H1 (cell line): ENCODE data around the gene CNTN5. TPM values are rescaled to one million over a fixed set of nuclear protein-coding genes. Genes with fewer than 3 reads are reported as not detected.

Experiments used
- CTCF ChIA-PET: fragments of 300-600 bp; sonication (Branson Sonifier 250); formaldehyde crosslinking; loops from one replicate; lab custom pipeline; 2021; ENCODE audit not compliant: partially characterized antibody; lab: Charles Lee
- POLR2A ChIA-PET: fragments of 300-600 bp; sonication (Branson Sonifier 250); formaldehyde crosslinking; loops from one replicate; lab custom pipeline; 2021; ENCODE audit warnings: inconsistent platforms; ENCODE audit not compliant: partially characterized antibody; lab: Charles Lee
- DNase-seq, 2 experiments: peaks; one replicate each; pipeline versions ENCODE4 v3.0.0 to v3.0.0-alpha.2; 2010 to 2022; ENCODE audit warnings: low spot score in 2 of 2, low read depth in 1 of 2, mixed read lengths in 1 of 2
- FAIRE-seq: peaks from 2 replicates; lab custom pipeline; 2011; peaks lifted over from hg19 to GRCh38; lab: Jason Lieb, UNC
- H2AFZ ChIP-seq: 2 replicates; pipeline ENCODE4 v1.8.1; 2012; ENCODE audit warnings: low read length, inconsistent platforms
- H2AK5ac ChIP-seq: 2 replicates; pipeline ENCODE4 v1.6.1; 2013; ENCODE audit warnings: low read depth, low read length
- H2BK120ac ChIP-seq: replicated peaks from 2 replicates; pipeline ENCODE3; 2013; ENCODE audit warnings: low read depth, low read length, inconsistent platforms
- H2BK12ac ChIP-seq: 2 replicates; pipeline ENCODE4 v1.6.1; 2013; ENCODE audit warnings: low read depth, low read length
- H2BK15ac ChIP-seq: 2 replicates; pipeline ENCODE4 v1.6.1; 2013; ENCODE audit warnings: low read length
- H2BK20ac ChIP-seq: 2 replicates; pipeline ENCODE4 v1.6.1; 2013; ENCODE audit warnings: low read length
- H2BK5ac ChIP-seq: 2 replicates; pipeline ENCODE4 v1.6.1; 2013; ENCODE audit warnings: low read depth, low read length
- H3K14ac ChIP-seq: 2 replicates; pipeline ENCODE4 v1.6.1; 2013; ENCODE audit warnings: inconsistent platforms; ENCODE audit not compliant: insufficient read length
- H3K18ac ChIP-seq: 2 replicates; pipeline ENCODE4 v1.6.1; 2013; ENCODE audit warnings: low read length; ENCODE audit errors: extremely low read depth
- H3K23ac ChIP-seq: 2 replicates; pipeline ENCODE4 v1.6.1; 2013; ENCODE audit warnings: inconsistent platforms; ENCODE audit not compliant: insufficient read length
- H3K23me2 ChIP-seq: 2 replicates; pipeline ENCODE4 v1.6.1; 2013; ENCODE audit warnings: low read depth, low read length
- H3K27ac ChIP-seq: 2 replicates; pipeline ENCODE4 v1.6.1; 2011; ENCODE audit warnings: low read depth, low read length, inconsistent platforms
- H3K27me3 ChIP-seq, 4 experiments: replicated peaks in 1 of 4; 1 replicate in 1 of 4; 2 replicates in 3 of 4; pipeline versions ENCODE4 v1.6.1 to v1.8.1; 2011 to 2013; ENCODE audit warnings: low read length in 3 of 4, mild to moderate bottlenecking in 3 of 4, inconsistent platforms in 2 of 4, mixed read lengths in 2 of 4, moderate library complexity in 1 of 4; ENCODE audit not compliant: control insufficient read depth in 3 of 4, insufficient read depth in 3 of 4; ENCODE audit errors: extremely low read depth in 1 of 4
- H3K36me3 ChIP-seq, 4 experiments: 2 replicates each; pipeline versions ENCODE4 v1.6.1 to v1.8.1; 2011 to 2013; ENCODE audit warnings: mild to moderate bottlenecking in 4 of 4, low read length in 3 of 4, moderate library complexity in 2 of 4, control low read depth in 1 of 4, inconsistent platforms in 1 of 4; ENCODE audit not compliant: insufficient read depth in 4 of 4, control insufficient read depth in 2 of 4
- H3K4ac ChIP-seq: replicated peaks from 2 replicates; pipeline ENCODE3; 2013; ENCODE audit warnings: low read length, low read depth, mixed read lengths, inconsistent platforms; ENCODE audit not compliant: insufficient read length
- H3K4me1 ChIP-seq, 4 experiments: replicated peaks in 1 of 4; 1 replicate in 1 of 4; 2 replicates in 3 of 4; pipeline versions ENCODE4 v1.6.1 to v1.8.1; 2011 to 2013; ENCODE audit warnings: low read length in 3 of 4, inconsistent platforms in 2 of 4, mixed read lengths in 1 of 4; ENCODE audit not compliant: insufficient read depth in 4 of 4, control insufficient read depth in 3 of 4
- H3K4me2 ChIP-seq, 2 experiments: 2 replicates each; pipeline versions ENCODE4 v1.6.1 to v1.8.1; 2011 to 2013; ENCODE audit warnings: low read depth in 2 of 2, low read length in 2 of 2, control low read depth in 1 of 2, inconsistent platforms in 1 of 2, mild to moderate bottlenecking in 1 of 2; ENCODE audit not compliant: insufficient read depth in 1 of 2
- H3K4me3 ChIP-seq, 4 experiments: fragments of 200-600, 300-600 bp in 1 of 4; sonication (generic), shearing (Covaris generic), sonication (Bioruptor Twin) in 1 of 4; 2 replicates each; pipeline versions ENCODE4 v1.5.1 to v1.8.1; 2011 to 2016; ENCODE audit warnings: low read length in 4 of 4, low read depth in 3 of 4, control low read depth in 2 of 4, inconsistent platforms in 2 of 4, mild to moderate bottlenecking in 2 of 4, mixed read lengths in 1 of 4, moderate library complexity in 1 of 4; ENCODE audit not compliant: insufficient read depth in 2 of 4; ENCODE audit errors: extremely low read depth in 1 of 4
- H3K56ac ChIP-seq: replicated peaks from 2 replicates; pipeline ENCODE3; 2013; ENCODE audit warnings: low read depth, mild to moderate bottlenecking, mixed read lengths, low read length, inconsistent platforms; ENCODE audit not compliant: insufficient read length
- H3K79me1 ChIP-seq: 2 replicates; pipeline ENCODE4 v1.6.1; 2013; ENCODE audit warnings: low read depth, low read length, control low read depth
- H3K79me2 ChIP-seq, 2 experiments: 2 replicates each; pipeline versions ENCODE4 v1.6.1 to v1.8.1; 2012 to 2013; ENCODE audit warnings: low read length in 2 of 2, mild to moderate bottlenecking in 2 of 2, inconsistent platforms in 1 of 2; ENCODE audit not compliant: insufficient read depth in 2 of 2, control insufficient read depth in 1 of 2
- H3K9ac ChIP-seq, 4 experiments: replicated peaks in 1 of 4; 1 replicate in 1 of 4; 2 replicates in 3 of 4; pipeline versions ENCODE4 v1.6.1 to v1.8.1; 2011 to 2013; ENCODE audit warnings: low read depth in 3 of 4, low read length in 3 of 4, control low read depth in 2 of 4, mild to moderate bottlenecking in 2 of 4, moderate library complexity in 2 of 4, inconsistent platforms in 1 of 4; ENCODE audit errors: extremely low read depth in 1 of 4
- H3K9me3 ChIP-seq, 2 experiments: 2 replicates each; pipeline versions ENCODE4 v1.6.1 to v1.8.1; 2012 to 2013; ENCODE audit warnings: mild to moderate bottlenecking in 2 of 2, moderate library complexity in 2 of 2, control low read depth in 1 of 2, inconsistent platforms in 1 of 2, low read depth in 1 of 2, low read length in 1 of 2, mixed read lengths in 1 of 2; ENCODE audit not compliant: insufficient read depth in 2 of 2
- H4K20me1 ChIP-seq, 2 experiments: replicated peaks in 1 of 2; 2 replicates each; pipeline versions ENCODE3 to v1.8.1; 2011 to 2013; ENCODE audit warnings: inconsistent platforms in 2 of 2, low read length in 2 of 2, mild to moderate bottlenecking in 1 of 2; ENCODE audit not compliant: insufficient read depth in 2 of 2, control insufficient read depth in 1 of 2
- H4K5ac ChIP-seq: 2 replicates; pipeline ENCODE4 v1.6.1; 2013; ENCODE audit warnings: low read length, low read depth, mixed read lengths, inconsistent platforms; ENCODE audit not compliant: insufficient read length
- H4K8ac ChIP-seq: 2 replicates; pipeline ENCODE4 v1.8.0; 2013; ENCODE audit warnings: mild to moderate bottlenecking, moderate library complexity, low read length, inconsistent platforms; ENCODE audit not compliant: insufficient read depth; ENCODE audit errors: extremely low read depth
- H4K91ac ChIP-seq: replicated peaks from 2 replicates; pipeline ENCODE3; 2013; ENCODE audit warnings: low read length, mixed read lengths, inconsistent platforms; ENCODE audit not compliant: insufficient read length
- CHD2 ChIP-seq: IDR thresholded peaks from 2 replicates; pipeline ENCODE4 v1.6.1; 2012; ENCODE audit warnings: low read length, improper control_type of control experiment
- TCF12 ChIP-seq: IDR thresholded peaks from 2 replicates; pipeline ENCODE4 v1.6.1; 2011; ENCODE audit warnings: low read depth, mild to moderate bottlenecking, low read length
- polyA plus RNA-seq, 7 experiments: library from polyadenylated mRNA; depleted of rRNA in 3 of 7; stranded (reverse) in 5 of 7; unstranded in 2 of 7; fragments of >200 nt in 5 of 7; fragments of 200-250 nt in 2 of 7; gene quantifications; 1 replicate in 5 of 7; 2 replicates in 1 of 7; 4 replicates in 1 of 7; pipeline versions ENCODE4 v1.2.1 to v1.2.3, GENCODE V29; 2011 to 2013; ENCODE audit warnings: missing spikeins in 2 of 7, mixed read lengths in 2 of 7
- total RNA-seq: library from RNA; stranded (reverse); fragmentation: NEBNext Ultra II Directional; extraction: Animal tissue kit (Norgen Biotek cat#: 25700); gene quantifications from 2 replicates; pipeline ENCODE4 v1.2.1, GENCODE V29; 2021
- TF ChIP-seq, protein P1 (sequence below): IDR thresholded peaks from 2 replicates; pipeline ENCODE4 v1.6.1; 2012; ENCODE audit warnings: inconsistent platforms

CNTN5 gene
- total and polyA plus RNA-seq, 2 of the 8 experiments (the other 6 are each of a cell fraction or from before 2014, with no cell fraction given), result not detected

GRCh38 chr11:100004541-100004940, 983.8 kb downstream of the CNTN5 start:
- peaks cover 7 to 8% of the 10 kb centered on the region in 2 experiments; a peak in 3 of 4 replicates for H3K9me3 ChIP-seq
- POLR2A ChIA-PET, result no interaction called here
- no peak overlapping the region for H3K9ac ChIP-seq

More at GRCh38 chr11:100004541-100004940, 983.8 kb downstream of the CNTN5 start:
- no peak overlapping the region for H3K4me3 ChIP-seq
- H4K8ac ChIP-seq, result no peak overlapping the region
- H3K79me2 ChIP-seq, result no peaks in the 10 kb centered on the region
- no peak overlapping the region for H3K18ac ChIP-seq
- no peaks in the 10 kb centered on the region for H3K79me1 ChIP-seq
- H2BK15ac ChIP-seq, result no peak overlapping the region
- no peak overlapping the region for H2AFZ ChIP-seq
- H4K91ac ChIP-seq, result no peak overlapping the region
- no peak overlapping the region for H3K14ac ChIP-seq
- no peak overlapping the region for H2BK12ac ChIP-seq
- H3K36me3 ChIP-seq, result no peaks in the 10 kb centered on the region
- FAIRE-seq, result no peak
- H3K27me3 ChIP-seq, result peaks cover 0 to 1% (median 0%) of the 10 kb centered on the region in 4 experiments; a peak in 1 of 7 replicates
- no peak for DNase-seq
- no peaks in the 10 kb centered on the region for H4K20me1 ChIP-seq
- H3K23me2 ChIP-seq, result no peaks in the 10 kb centered on the region
- no peak overlapping the region for H4K5ac ChIP-seq
- H3K4ac ChIP-seq, result no peak overlapping the region
- H2AK5ac ChIP-seq, result no peak overlapping the region
- no peak overlapping the region for H2BK20ac ChIP-seq
- H3K4me1 ChIP-seq, result no peaks in the 10 kb centered on the region
- H2BK120ac ChIP-seq, result no peak overlapping the region
- H3K56ac ChIP-seq, result no peak overlapping the region
- H3K4me2 ChIP-seq, result no peak overlapping the region
- no peak overlapping the region for H2BK5ac ChIP-seq
- H3K23ac ChIP-seq, result no peak overlapping the region
- CTCF ChIA-PET, result no interaction called here
- no peak for TF ChIP-seq TCF12
- no peak for TF ChIP-seq CHD2
- TF ChIP-seq, protein P1, sequence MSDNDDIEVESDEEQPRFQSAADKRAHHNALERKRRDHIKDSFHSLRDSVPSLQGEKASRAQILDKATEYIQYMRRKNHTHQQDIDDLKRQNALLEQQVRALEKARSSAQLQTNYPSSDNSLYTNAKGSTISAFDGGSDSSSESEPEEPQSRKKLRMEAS, result no peak
- H3K27ac ChIP-seq, result no peak overlapping the region
